Thoracic aorta (tissue), 2 donors: ENCODE measurements around the gene KAZN. TPM values are rescaled to one million over a fixed set of nuclear protein-coding genes. Genes with fewer than 3 reads are reported as not detected.
A peak's percentile ranks its signal among the peaks of the same experiment; 100 is the strongest.

Experiments
- ATAC-seq: fragments of 150-250 bp; one replicate; pipeline ENCODE4 v1.8.0; 2017; ENCODE audit warnings: low read depth; ENCODE audit not compliant: insufficient number of reproducible peaks, low FRiP score
- DNase-seq: peaks from one replicate; pipeline ENCODE4 v3.0.0-alpha.2; 2020; ENCODE audit warnings: low spot score
- H3K27ac ChIP-seq, 2 donors: fragments of 200-600 bp; sonication (generic); 1 replicate in 1 of 2; 2 replicates in 1 of 2; pipeline ENCODE4 v1.5.1; 2016; ENCODE audit warnings: mild to moderate bottlenecking in 2 of 2, moderate library complexity in 2 of 2
- H3K27me3 ChIP-seq: fragments of 200-600 bp; sonication (generic); replicated peaks from 2 replicates; pipeline ENCODE4 v1.6.0; 2016; ENCODE audit warnings: mild to moderate bottlenecking; ENCODE audit not compliant: insufficient read depth
- H3K36me3 ChIP-seq: fragments of 200-600 bp; sonication (generic); one replicate; pipeline ENCODE4 v1.5.1; 2016
- H3K4me1 ChIP-seq, 2 donors: fragments of 200-600 bp; sonication (generic); 1 replicate in 1 of 2; 2 replicates in 1 of 2; pipeline versions ENCODE4 v1.5.1 to v1.6.0; 2016; ENCODE audit warnings: low read depth in 2 of 2, mild to moderate bottlenecking in 1 of 2; ENCODE audit not compliant: control insufficient read depth in 1 of 2
- H3K4me3 ChIP-seq: fragments of 200-600 bp; sonication (generic); 2 replicates; pipeline ENCODE4 v1.5.1; 2016; ENCODE audit warnings: mild to moderate bottlenecking
- H3K9me3 ChIP-seq: fragments of 200-600 bp; sonication (generic); 2 replicates; pipeline ENCODE4 v1.5.1; 2016
- CTCF ChIP-seq: fragments of 200-600 bp; sonication (generic); IDR thresholded peaks from one replicate; pipeline ENCODE4 v1.5.1; 2019; ENCODE audit warnings: antibody characterized with exemption
- total RNA-seq, 2 donors: library from RNA; depleted of rRNA; stranded (reverse); fragments of >200 nt; gene quantifications; one replicate each; pipeline versions ENCODE4 v1.1.0 to v1.2.3, GENCODE V29; 2016

Gene KAZN
- total RNA-seq, 2 donors from 2014 or later = 17.4 to 30.3 TPM

- H3K36me3 ChIP-seq = peaks cover 10% of the 10 kb centered on the region
- H3K4me1 ChIP-seq = peaks cover 0 to 15% of the 10 kb centered on the region in 2 donors
- no peak for DNase-seq
- TF ChIP-seq CTCF = no peak
- no peaks in the 10 kb centered on the region for H3K27me3 ChIP-seq
- no peak overlapping the region for H3K27ac ChIP-seq
- H3K9me3 ChIP-seq = no peaks in the 10 kb centered on the region
- no peak for ATAC-seq
- no peak overlapping the region for H3K4me3 ChIP-seq
These were observed 467.7 kb downstream of the KAZN start for GRCh38 chr1:15066191-15066590.

GRCh38 chr1:15067148-15067547 lies 468.7 kb downstream of the KAZN start:
- H3K36me3 ChIP-seq = peaks cover 10% of the 10 kb centered on the region
- ATAC-seq (no peak), DNase-seq (no peak)
- H3K4me1 ChIP-seq = peaks cover 0 to 15% of the 10 kb centered on the region in 2 donors
- no peak overlapping the region for H3K4me3 ChIP-seq
- no peaks in the 10 kb centered on the region for H3K27me3 ChIP-seq
- no peaks in the 10 kb centered on the region for H3K9me3 ChIP-seq
- peak overlapping the region; percentile 30 to 70 for H3K27ac ChIP-seq
- no peak for TF ChIP-seq CTCF

GRCh38 chr1:15068152-15068551 lies 469.7 kb downstream of the KAZN start:
- DNase-seq (no peak), ATAC-seq (no peak)
- peaks cover 0 to 15% of the 10 kb centered on the region in 2 donors for H3K4me1 ChIP-seq
- TF ChIP-seq CTCF = no peak
- H3K27me3 ChIP-seq = no peaks in the 10 kb centered on the region
- no peaks in the 10 kb centered on the region for H3K9me3 ChIP-seq
- H3K27ac ChIP-seq = peak overlapping the region in 1 of 2 donors; percentile 56
- H3K36me3 ChIP-seq = peaks cover 5% of the 10 kb centered on the region
- no peak overlapping the region for H3K4me3 ChIP-seq

- no peak for TF ChIP-seq CTCF
- H3K4me3 ChIP-seq = no peak overlapping the region
- H3K36me3 ChIP-seq = peaks cover 5% of the 10 kb centered on the region
- peaks cover 0 to 15% of the 10 kb centered on the region in 2 donors for H3K4me1 ChIP-seq
- no peak for ATAC-seq
- H3K9me3 ChIP-seq = no peaks in the 10 kb centered on the region
- no peak for DNase-seq
- H3K27me3 ChIP-seq = no peaks in the 10 kb centered on the region
- no peak overlapping the region for H3K27ac ChIP-seq
These were observed 470.5 kb downstream of the KAZN start for GRCh38 chr1:15068997-15069396.

GRCh38 chr1:15070145-15070748 lies 471.8 kb downstream of the KAZN start:
- Histone ChIP-seq H3K36me3 (peaks cover 5% of the 10 kb centered on the region), H3K9me3 (no peaks in the 10 kb centered on the region), H3K27me3 (no peaks in the 10 kb centered on the region), H3K4me3 (no peak overlapping the region), H3K4me1 (peaks cover 0 to 15% of the 10 kb centered on the region in 2 donors), H3K27ac (no peak overlapping the region)
- TF ChIP-seq CTCF = no peak
- DNase-seq = no peak
- ATAC-seq = no peak
